ENCODE results near the gene MYH11. TPM values are rescaled to one million over a fixed set of nuclear protein-coding genes. Genes with fewer than 3 reads are reported as not detected.

The MYH11 gene
- total RNA-seq, 4 donors from 2014 or later, result 22.4 to 206 (median 26.8) TPM

DNA sequence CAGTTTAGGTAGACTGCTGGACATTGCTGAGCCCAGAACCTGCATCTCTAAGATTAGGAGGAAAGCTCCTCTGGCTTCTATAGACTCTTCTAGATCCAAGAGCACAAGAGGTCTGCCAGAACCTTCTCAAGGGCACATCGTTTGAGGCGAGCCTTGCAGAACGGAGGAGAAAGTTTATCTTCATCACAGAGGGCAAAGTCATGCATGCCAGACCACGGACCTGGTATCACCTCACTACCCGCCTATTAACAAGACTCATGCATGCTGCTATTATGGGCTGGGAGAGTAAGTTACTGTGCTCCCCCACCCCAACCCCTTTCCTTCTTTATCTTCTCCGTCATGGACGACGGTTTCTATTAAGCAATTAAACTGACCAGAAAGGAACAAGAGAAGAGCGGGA lies 23.3 kb downstream of the MYH11 start:
- no peak for ATAC-seq (ENCODE audit: low FRiP score)
- TF ChIP-seq, protein P1, sequence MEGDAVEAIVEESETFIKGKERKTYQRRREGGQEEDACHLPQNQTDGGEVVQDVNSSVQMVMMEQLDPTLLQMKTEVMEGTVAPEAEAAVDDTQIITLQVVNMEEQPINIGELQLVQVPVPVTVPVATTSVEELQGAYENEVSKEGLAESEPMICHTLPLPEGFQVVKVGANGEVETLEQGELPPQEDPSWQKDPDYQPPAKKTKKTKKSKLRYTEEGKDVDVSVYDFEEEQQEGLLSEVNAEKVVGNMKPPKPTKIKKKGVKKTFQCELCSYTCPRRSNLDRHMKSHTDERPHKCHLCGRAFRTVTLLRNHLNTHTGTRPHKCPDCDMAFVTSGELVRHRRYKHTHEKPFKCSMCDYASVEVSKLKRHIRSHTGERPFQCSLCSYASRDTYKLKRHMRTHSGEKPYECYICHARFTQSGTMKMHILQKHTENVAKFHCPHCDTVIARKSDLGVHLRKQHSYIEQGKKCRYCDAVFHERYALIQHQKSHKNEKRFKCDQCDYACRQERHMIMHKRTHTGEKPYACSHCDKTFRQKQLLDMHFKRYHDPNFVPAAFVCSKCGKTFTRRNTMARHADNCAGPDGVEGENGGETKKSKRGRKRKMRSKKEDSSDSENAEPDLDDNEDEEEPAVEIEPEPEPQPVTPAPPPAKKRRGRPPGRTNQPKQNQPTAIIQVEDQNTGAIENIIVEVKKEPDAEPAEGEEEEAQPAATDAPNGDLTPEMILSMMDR (IDR thresholded peaks at IDR 0.05), result no peak
- no peak for DNase-seq (ENCODE audit: low spot score)

DNA sequence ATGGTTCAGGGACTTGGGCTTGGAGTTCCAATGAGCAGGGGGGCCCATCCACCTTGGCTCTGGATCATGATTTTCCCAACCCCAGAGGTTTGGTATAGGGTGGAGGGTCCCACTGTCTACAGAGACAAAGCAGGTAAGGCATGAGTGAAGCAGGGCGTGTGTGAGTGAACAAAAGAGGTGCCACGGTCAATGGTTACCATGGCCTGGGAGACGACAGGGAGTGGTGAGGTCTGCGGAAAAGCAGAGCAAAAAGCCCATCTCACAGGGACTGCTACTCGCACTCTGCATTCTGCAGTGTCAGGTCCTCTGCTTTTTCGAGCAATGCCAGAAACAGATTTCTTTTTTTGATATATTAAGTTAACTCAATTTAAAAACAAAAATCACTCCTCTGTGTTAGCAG lies 24.6 kb downstream of the MYH11 start:
- TF ChIP-seq, protein P1 (IDR thresholded peaks at IDR 0.05), result no peak

DNA sequence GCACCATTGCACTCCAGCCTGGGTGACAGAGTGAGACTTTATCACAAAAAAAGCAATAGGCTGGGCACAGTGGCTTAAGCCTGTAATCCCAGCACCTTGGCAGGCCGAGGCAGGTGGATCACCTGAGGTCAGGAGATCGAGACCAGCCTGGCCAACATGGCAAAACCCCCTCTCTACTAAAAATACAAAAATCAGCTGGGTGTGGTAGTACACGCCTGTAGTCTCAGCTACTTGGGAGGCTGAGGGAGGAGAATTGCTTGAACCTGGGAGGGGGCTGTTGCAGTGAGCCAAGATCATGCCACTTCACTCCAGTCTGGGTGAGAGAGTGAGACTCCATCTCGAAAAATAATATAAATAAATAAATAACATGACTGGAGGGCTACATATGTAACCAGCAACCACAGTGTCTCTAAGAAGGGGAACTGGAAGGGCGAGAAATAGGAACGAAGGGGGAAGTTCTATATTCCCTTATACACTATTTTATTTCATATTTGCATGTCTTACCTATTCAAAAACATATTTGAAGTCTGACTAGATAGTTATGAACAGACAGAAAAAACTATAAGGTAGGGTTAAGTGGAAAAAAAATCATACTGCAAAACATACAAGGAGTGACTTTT lies 25.9 kb downstream of the MYH11 start:
- DNase-seq (ENCODE audit: low spot score) (no peak), ATAC-seq (ENCODE audit: low FRiP score) (no peak)
- TF ChIP-seq, protein P1 (IDR thresholded peaks at IDR 0.05), result no peak

More for the DNA sequence above, 24.6 kb downstream of the MYH11 start:
- ATAC-seq (ENCODE audit: low FRiP score), result no peak
- no peak for DNase-seq (ENCODE audit: low spot score)

DNA sequence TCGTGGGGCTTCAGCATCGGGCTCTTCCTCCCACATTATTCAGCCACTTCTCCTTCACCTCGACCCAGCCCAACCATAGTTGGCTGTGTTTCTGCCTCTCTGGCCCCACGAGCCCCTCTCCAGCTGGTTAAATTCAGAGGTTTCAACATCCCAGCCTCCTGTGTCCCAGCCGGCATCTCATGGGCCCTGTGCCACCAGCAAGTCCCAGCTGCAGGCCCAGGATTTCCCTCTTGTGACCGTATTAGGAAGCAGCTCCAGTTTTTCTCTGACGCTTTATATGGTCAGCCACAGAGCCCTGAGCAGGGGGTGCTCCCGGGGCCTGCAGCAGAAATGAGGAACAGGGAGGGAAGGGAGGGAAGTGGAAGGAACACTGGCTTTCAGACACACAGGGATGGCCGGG lies 27.4 kb downstream of the MYH11 start:
- ATAC-seq (ENCODE audit: low FRiP score), result no peak
- TF ChIP-seq, protein P1 (IDR thresholded peaks at IDR 0.05), result no peak
- DNase-seq (ENCODE audit: low spot score), result no peak

DNA sequence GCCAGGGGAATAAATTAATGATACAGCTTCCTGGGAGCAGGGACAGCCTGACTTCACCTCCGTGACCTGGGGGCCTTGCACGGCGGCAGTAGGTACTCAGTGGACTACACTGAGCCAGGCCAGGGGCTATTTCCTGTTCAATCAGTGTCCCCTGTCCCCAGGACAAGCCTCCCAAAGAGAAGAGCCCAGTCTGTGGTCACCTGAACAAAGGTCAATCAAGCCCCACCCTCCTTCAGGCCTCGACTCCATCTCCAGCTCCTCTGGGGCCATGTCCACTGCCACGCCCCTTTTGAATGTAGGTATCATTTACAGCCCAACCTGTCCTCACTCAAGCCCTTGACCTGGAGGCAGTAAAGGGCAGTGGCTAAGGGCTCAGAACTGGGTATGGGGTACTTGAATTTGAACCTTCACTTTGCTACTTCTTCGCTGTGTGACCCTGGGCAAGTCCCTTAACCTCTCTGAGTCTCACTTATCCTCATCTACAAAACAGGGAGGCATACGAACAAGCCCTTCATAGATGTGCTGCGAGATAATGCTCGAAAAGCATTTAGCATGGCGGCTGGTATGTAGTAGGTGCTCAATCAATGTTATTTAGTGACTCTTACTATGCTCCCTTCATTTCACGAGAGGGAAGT lies 29.0 kb downstream of the MYH11 start:
- no peak for DNase-seq (ENCODE audit: low spot score)
- TF ChIP-seq, protein P1 (IDR thresholded peaks at IDR 0.05), result no peak
- no peak for ATAC-seq (ENCODE audit: low FRiP score)

DNA sequence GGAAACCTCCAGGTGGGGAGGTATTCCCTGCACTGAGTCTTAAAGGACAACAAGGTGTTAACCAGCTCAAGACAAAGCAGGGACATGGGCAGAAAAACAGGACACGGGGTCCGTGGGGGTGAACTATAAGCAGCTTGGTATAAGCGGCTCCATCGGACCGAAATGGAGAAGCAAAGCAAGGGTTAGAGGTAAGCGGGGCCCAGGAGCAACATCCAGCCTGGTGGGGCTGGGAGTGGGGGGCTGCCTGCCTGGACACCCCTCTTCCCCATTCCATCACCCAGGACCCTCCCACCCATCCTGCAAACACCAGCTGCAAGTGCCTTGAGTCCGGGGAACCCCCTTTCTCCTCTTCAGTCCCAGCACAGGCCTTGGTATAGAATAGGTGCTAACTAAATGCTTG lies 29.5 kb downstream of the MYH11 start:
- DNase-seq (ENCODE audit: low spot score) (no peak), ATAC-seq (ENCODE audit: low FRiP score) (no peak)
- TF ChIP-seq, protein P1 (IDR thresholded peaks at IDR 0.05), result no peak

DNA sequence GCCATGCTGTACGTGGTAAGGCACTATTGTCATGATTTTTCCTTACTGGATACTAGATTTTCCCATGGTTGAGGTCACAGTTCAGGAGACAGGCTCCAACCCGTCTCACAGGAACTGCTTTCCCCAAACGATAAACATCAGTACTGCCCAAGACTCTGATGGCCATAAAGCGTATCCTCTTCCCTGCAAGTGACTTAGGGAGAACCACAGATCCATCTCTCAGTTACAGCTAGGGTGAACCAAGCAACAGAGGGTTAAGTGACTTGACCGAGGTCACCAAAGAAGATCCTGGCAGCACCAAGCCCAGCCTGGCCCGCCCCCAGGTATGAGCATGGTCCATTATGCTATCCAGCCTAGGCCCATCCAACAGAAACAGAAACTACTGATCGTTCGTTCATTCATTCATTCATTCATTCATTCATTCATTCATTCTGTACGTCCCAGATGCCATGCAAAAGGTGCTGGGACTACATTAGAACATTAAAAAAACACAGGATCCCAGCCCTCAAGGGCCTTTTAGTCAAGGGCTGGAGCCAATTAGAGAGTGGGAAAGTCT lies 31.0 kb downstream of the MYH11 start:
- no peak for DNase-seq (ENCODE audit: low spot score)
- ATAC-seq (ENCODE audit: low FRiP score), result no peak
- TF ChIP-seq, protein P1 (IDR thresholded peaks at IDR 0.05), result no peak

All from omental fat pad (tissue), 4 donors.